GM19099 (cell line): ENCODE results near the gene ST6GALNAC1.

Experiments
- POLR2A ChIP-seq: IDR thresholded peaks from 3 replicates; pipeline ENCODE4 v1.6.1; 2011; ENCODE audit warnings: low read depth; ENCODE audit not compliant: insufficient read length; ENCODE audit errors: extremely low read depth

The ST6GALNAC1 gene

DNA sequence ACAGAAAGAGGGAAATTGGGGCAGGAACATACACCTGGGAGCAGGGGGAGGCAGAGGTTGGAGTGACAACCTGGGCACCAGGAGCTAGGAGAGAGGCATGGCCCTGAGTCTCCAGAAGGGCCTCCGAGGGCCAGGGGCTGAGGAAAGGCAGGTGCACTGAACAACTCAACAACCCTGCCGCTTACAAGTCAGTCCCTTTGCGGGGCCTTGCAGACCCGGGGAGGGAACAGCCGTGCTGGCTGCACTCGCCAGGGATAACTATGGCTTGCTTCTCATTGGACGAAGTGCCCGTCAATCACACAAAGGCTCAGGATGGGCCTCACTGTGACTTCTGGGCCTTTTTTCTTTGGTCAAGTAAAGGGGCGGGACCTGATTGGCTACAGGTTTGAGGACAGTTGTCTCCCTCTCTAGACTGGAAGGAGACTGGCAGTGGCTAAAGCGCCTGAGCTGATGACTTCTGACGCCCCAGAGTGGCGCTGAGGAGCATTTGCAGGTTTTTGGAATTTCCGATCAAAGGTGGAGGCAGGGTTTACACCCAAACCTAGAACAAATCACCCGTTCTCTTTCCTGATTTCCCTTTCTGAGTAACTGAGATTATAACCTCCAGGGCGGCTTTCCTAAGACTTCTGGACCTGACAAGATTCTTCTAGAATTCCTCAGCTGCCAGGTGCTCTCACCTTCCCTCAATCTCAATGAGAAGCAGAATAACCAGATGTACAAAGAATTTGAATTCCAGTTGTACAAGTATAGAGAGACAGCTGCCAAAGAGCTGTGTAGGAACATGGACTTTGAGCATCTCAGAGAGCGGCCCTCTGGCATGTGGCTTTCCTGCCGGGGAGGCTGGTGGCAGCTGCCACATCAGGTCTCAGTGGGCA is 30.3 kb downstream of the ST6GALNAC1 start:
- TF ChIP-seq POLR2A = no peak

GRCh38 chr17:76612465-76612864 is 31.1 kb downstream of the ST6GALNAC1 start:
- TF ChIP-seq POLR2A = no peak

DNA sequence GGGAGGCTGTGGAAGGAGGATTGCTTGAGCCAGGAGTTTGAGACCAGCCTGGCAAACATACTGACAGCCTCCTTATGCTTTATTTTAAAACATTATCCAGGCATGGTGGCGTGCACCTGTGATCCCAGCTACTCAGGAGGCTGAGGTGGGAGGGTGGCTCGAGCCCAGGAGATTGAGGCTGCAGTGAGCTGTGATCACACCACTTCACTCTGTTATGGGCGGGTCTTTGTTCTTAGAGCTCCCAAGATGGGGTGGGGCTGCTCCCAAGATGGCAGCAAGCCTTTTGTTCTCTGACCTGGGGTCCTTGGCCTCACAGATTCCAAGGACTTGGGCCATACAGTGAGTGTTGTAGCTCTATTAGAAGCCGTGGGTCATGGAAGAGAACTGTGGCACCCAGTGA is 31.8 kb downstream of the ST6GALNAC1 start:
- TF ChIP-seq POLR2A = no peak

GRCh38 chr17:76601065-76601464 is 42.5 kb downstream of the ST6GALNAC1 start:
- TF ChIP-seq POLR2A = no peak

- no peak for TF ChIP-seq POLR2A
Observed at GRCh38 chr17:76599694-76600460, 43.7 kb downstream of the ST6GALNAC1 start.

DNA sequence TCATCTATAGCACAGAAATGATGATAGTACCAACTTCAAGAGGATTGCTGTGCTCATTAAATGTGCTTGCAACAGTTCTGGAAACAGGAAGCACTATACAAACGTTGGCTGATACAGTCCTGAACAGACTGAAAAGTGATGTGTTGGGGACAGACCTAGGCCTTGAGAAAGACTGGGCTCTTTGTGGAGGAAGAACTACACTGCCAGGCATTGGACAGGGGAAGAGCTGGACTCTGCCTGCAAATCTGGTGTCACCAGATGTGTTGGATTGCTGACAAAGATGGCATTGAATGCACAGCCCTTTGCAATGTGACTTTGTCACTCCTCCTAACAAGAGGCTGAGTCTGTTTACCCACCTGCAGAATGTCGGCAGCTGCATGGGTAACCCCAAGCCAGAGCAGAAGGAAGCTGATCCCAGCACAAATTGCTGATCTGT is 45.5 kb downstream of the ST6GALNAC1 start:
- no peak for TF ChIP-seq POLR2A

DNA sequence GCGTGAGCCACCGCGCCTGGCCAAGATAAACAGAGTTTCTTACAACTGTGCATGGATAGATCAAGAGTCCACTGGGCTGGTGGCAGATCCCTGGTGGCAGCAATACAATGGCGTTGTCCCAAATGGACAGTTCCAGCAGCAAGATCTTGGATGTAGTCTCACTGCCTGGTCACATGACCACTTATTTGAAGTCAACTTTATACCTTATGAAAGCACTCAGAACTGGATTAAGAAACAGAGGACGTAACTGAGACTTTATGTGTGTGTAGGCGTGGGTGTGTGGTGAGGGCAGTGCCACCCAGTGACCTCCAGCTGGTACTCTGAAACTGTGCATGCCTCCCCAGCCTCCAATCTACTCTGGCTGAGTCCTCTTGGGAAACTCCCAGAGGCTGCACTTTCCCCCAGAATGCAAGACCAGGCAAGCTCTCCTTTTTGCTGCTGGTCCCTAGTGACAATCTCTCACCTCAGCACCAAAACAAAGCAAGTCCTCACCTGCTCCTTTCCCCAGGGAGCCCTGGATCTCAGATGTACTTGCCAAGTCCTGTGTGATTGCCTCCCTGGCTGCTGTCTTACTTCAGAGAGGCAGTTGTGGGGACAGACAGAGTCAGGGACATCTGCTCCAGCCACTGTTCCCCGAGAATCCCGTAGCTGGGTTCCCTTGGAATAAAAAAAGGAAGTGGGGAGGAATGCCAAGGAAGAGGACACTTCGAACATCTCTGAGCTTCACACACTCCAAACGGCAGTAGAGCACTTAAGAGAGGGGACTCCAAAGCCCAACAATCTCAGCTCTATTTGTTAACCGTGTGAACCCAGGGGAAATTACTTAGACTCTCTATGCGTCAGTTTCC is 46.2 kb downstream of the ST6GALNAC1 start:
- TF ChIP-seq POLR2A = no peak

- TF ChIP-seq POLR2A = no peak
Observed at GRCh38 chr17:76594690-76595089, 48.9 kb downstream of the ST6GALNAC1 start.

DNA sequence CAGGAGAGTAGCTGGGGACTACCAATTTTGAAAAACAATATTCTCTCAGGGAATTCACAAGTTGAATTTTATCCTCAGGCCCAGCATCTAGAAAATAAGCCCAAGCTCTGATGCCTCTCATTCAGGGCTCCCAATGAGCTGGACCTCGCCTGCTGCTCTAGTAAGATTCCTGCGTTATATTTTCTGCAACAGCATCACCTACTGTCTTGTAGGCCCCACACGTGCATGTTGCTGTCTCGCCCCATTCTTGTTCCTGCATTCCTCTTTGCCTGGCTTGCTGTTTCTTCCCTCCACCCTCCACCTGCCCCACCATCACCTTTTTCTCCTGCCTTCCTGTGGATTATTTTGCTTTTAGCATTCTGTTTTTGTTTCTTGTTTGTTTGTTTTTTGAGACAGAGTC is 49.6 kb downstream of the ST6GALNAC1 start:
- no peak for TF ChIP-seq POLR2A

DNA sequence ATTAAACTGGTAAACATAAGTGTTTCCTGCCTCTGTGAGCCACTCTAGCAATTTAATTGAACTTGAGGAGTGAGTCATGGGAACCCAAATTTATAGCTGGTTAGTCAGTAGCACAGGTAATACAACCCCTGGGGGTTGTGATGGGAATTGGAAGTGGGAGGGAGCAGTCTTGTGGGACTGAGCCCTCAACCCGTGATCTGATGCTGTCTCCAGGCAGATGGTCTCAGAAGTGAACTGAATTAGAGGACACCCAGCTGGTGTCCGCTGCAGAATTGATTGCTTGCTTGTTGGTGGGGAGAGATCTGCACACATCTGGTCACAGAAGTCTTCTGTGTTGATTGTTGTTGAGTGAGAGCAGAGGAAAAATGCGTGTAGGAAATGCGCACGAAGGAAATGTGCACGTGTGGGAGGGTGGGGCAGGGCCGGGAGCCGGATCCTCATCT is 50.2 kb downstream of the ST6GALNAC1 start:
- TF ChIP-seq POLR2A = no peak

GRCh38 chr17:76588182-76588581 is 55.4 kb downstream of the ST6GALNAC1 start:
- no peak for TF ChIP-seq POLR2A

DNA sequence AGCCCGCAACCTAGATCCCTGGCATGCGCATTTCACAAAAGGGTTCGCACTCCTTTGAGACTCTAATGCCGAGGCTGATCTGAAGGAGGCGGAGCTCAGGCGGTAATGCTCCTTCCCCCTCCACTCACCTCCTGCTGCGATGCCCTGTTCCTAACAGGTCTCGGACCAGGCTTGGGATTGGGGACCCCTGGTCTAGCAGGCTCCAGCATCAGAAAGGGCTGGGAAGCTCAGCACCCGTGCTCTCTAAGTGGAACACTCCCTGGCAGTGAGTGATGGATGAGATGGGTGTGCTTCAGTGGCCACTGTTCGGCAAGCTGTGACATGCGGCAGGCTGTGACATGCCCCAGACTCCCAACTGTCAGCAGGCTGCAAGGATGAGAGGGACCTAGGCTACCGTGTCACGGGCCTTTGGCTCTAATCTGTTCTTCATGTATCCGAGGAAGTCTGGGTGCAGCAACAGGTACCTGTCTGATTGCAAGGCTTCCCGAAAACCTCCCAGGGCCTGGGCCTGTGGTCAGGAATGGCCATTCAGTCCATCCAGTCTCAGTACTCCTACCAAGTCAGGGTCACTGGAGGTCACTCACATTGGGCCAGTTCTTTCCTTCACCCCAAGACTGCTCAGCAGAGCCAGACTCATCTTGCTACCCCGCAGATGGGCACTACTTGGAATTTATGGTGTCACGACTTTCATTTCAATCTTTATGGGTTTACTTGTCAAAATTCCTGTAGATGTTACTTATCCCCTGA is 56.6 kb downstream of the ST6GALNAC1 start:
- no peak for TF ChIP-seq POLR2A

DNA sequence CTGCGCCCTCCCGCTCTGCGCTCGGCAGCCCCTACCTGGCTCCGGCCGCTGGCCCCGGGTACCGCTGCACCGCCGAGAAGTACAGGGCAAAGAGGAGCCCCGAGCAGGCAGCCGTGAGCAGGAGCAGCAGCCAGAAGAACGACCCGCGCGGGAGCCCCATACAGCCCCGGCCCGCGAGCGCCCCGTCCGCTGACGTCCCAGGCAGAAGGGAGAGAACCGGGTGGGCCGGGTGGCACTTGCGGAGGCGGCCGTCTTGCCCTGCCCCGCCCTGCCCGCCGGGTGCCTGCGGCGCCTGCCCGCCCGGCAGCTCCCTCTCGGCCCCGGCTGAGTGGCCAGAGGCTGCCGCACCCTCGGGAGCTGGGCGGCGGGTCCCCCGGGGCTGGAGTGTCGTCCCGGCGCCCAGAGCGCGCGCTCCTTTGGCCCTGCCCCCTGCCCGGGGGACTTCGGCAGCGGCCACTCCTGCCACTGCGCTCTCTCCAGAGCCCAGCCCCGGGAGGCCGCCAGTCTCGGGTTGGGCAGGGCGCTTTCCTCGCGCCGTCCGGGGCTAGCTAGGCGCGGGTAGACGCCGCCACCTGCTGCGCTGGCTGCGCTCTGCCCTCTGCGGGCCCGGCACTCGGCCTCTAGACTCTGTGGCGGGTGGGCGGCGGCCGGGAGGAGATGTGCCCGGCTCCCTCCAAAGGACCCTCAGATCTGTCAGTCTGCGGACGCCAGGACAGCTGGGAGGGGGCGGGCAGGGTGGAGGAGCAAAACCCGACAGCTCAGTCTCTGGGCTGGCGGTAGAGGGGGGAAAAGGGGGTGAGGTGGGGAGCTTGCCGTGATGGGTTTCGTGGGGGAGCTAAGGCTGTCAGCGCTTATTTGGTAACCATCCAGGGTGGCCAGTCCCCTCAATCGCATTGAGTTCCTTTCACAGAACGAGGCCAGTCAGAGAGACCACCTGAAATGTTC is 57.6 kb downstream of the ST6GALNAC1 start, which contains the start of gene ST6GALNAC2:
Gene ST6GALNAC2 (minus strand): TSS at position 212 of the 945 bp plus-strand sequence. CDS start 52 bp downstream, at position 160.
- TF ChIP-seq POLR2A = no peak
